ENCODE data around the gene SLC25A19.

- no peak for TF ChIP-seq EZH2 (IDR thresholded peaks at IDR 0.05; ENCODE audit: borderline replicate concordance, insufficient read depth, low read depth, low read length, poor library complexity, severe bottlenecking)
- TF ChIP-seq, protein P1, sequence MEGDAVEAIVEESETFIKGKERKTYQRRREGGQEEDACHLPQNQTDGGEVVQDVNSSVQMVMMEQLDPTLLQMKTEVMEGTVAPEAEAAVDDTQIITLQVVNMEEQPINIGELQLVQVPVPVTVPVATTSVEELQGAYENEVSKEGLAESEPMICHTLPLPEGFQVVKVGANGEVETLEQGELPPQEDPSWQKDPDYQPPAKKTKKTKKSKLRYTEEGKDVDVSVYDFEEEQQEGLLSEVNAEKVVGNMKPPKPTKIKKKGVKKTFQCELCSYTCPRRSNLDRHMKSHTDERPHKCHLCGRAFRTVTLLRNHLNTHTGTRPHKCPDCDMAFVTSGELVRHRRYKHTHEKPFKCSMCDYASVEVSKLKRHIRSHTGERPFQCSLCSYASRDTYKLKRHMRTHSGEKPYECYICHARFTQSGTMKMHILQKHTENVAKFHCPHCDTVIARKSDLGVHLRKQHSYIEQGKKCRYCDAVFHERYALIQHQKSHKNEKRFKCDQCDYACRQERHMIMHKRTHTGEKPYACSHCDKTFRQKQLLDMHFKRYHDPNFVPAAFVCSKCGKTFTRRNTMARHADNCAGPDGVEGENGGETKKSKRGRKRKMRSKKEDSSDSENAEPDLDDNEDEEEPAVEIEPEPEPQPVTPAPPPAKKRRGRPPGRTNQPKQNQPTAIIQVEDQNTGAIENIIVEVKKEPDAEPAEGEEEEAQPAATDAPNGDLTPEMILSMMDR (IDR thresholded peaks at IDR 0.05): no peak
Measured at GRCh38 chr17:75231741-75232464, 57.3 kb downstream of the SLC25A19 start.

All from B cell (primary cell).